IgD-negative memory B cell (primary cell): ENCODE data around the gene ERGIC1. TPM values are rescaled to one million over a fixed set of nuclear protein-coding genes. Genes with fewer than 3 reads are reported as not detected.

ENCODE experiments used
- H3K27ac Mint-ChIP-seq, 3 donors: one replicate each; pipeline ENCODE4 v1.8.0; 2020 to 2022; ENCODE audit warnings: mild to moderate bottlenecking in 3 of 3, mixed read lengths in 3 of 3, moderate library complexity in 1 of 3
- H3K27me3 Mint-ChIP-seq: one replicate; pipeline ENCODE4 v1.8.0; 2021; ENCODE audit warnings: mixed read lengths
- H3K36me3 Mint-ChIP-seq: one replicate; pipeline ENCODE4 v1.8.0; 2020; ENCODE audit warnings: mild to moderate bottlenecking, mixed read lengths
- H3K4me1 Mint-ChIP-seq, 3 donors: one replicate each; pipeline ENCODE4 v1.8.0; 2020 to 2022; ENCODE audit warnings: mixed read lengths in 3 of 3, mild to moderate bottlenecking in 1 of 3
- H3K4me3 Mint-ChIP-seq, 4 donors: one replicate each; pipeline ENCODE4 v1.8.0; 2020 to 2022; ENCODE audit warnings: mild to moderate bottlenecking in 4 of 4, mixed read lengths in 4 of 4, moderate library complexity in 3 of 4
- H3K9me3 Mint-ChIP-seq, 3 donors: one replicate each; pipeline ENCODE4 v1.8.0; 2020 to 2021; ENCODE audit warnings: mixed read lengths in 3 of 3, mild to moderate bottlenecking in 1 of 3
- polyA plus RNA-seq: library from polyadenylated mRNA; unstranded; fragments of 300-500 nt; fragmentation: Illumina TruSeq; gene quantifications from one replicate; pipeline ENCODE4 v1.2.3, GENCODE V29; 2021

ERGIC1 gene
- polyA plus RNA-seq, 1 donor from 2014 or later: 55.8 TPM

- Mint-ChIP-seq H3K4me3 (no peak overlapping the region), H3K9me3 (peaks cover 0 to 2% (median 0%) of the 10 kb centered on the region in 3 donors), H3K4me1 (peaks cover 0 to 6% (median 3%) of the 10 kb centered on the region in 3 donors), H3K27ac (no peak overlapping the region), H3K27me3 (no peaks in the 10 kb centered on the region), H3K36me3 (peaks cover 1% of the 10 kb centered on the region)
Measured at GRCh38 chr5:172795318-172795977, 38.6 kb upstream of the ERGIC1 start.

- H3K9me3 Mint-ChIP-seq: peaks cover 0 to 2% (median 0%) of the 10 kb centered on the region in 3 donors
- peaks cover 1% of the 10 kb centered on the region for H3K36me3 Mint-ChIP-seq
- H3K4me1 Mint-ChIP-seq: peaks cover 0 to 3% (median 2%) of the 10 kb centered on the region in 3 donors
- H3K27me3 Mint-ChIP-seq: no peaks in the 10 kb centered on the region
- H3K4me3 Mint-ChIP-seq: peak overlapping the region in 1 of 4 donors; percentile 45
- no peak overlapping the region for H3K27ac Mint-ChIP-seq
Measured at GRCh38 chr5:172796306-172796705, 37.7 kb upstream of the ERGIC1 start.

- H3K4me1 Mint-ChIP-seq: peaks cover 0 to 3% (median 2%) of the 10 kb centered on the region in 3 donors
- peaks cover 1% of the 10 kb centered on the region for H3K36me3 Mint-ChIP-seq
- H3K27ac Mint-ChIP-seq: no peak overlapping the region
- peaks cover 0 to 2% (median 0%) of the 10 kb centered on the region in 3 donors for H3K9me3 Mint-ChIP-seq
- no peaks in the 10 kb centered on the region for H3K27me3 Mint-ChIP-seq
- H3K4me3 Mint-ChIP-seq: peak overlapping the region in 1 of 4 donors; percentile 7
Measured at GRCh38 chr5:172797771-172798191, 36.3 kb upstream of the ERGIC1 start.

- Mint-ChIP-seq H3K27ac (no peak overlapping the region), H3K36me3 (peaks cover 1% of the 10 kb centered on the region), H3K9me3 (peaks cover 0 to 2% (median 0%) of the 10 kb centered on the region in 3 donors), H3K4me3 (no peak overlapping the region), H3K27me3 (no peaks in the 10 kb centered on the region), H3K4me1 (peaks cover 0 to 3% (median 2%) of the 10 kb centered on the region in 3 donors)
Measured at GRCh38 chr5:172798422-172799215, 35.4 kb upstream of the ERGIC1 start.

- no peak overlapping the region for H3K4me3 Mint-ChIP-seq
- H3K9me3 Mint-ChIP-seq: peaks cover 0 to 1% (median 0%) of the 10 kb centered on the region in 3 donors
- no peaks in the 10 kb centered on the region for H3K27me3 Mint-ChIP-seq
- H3K36me3 Mint-ChIP-seq: peaks cover 1% of the 10 kb centered on the region
- H3K4me1 Mint-ChIP-seq: peaks cover 0 to 3% (median 2%) of the 10 kb centered on the region in 3 donors
- no peak overlapping the region for H3K27ac Mint-ChIP-seq
Measured at GRCh38 chr5:172799416-172799815, 34.6 kb upstream of the ERGIC1 start.

GRCh38 chr5:172800088-172800551 is 33.9 kb upstream of the ERGIC1 start:
- H3K4me1 Mint-ChIP-seq: peaks cover 0 to 3% (median 3%) of the 10 kb centered on the region in 3 donors
- H3K4me3 Mint-ChIP-seq: no peak overlapping the region
- H3K27me3 Mint-ChIP-seq: no peaks in the 10 kb centered on the region
- no peak overlapping the region for H3K27ac Mint-ChIP-seq
- no peaks in the 10 kb centered on the region for H3K9me3 Mint-ChIP-seq
- H3K36me3 Mint-ChIP-seq: no peaks in the 10 kb centered on the region

- H3K4me1 Mint-ChIP-seq: peaks cover 0 to 4% (median 3%) of the 10 kb centered on the region in 3 donors
- no peaks in the 10 kb centered on the region for H3K36me3 Mint-ChIP-seq
- H3K27me3 Mint-ChIP-seq: no peaks in the 10 kb centered on the region
- no peak overlapping the region for H3K27ac Mint-ChIP-seq
- no peaks in the 10 kb centered on the region for H3K9me3 Mint-ChIP-seq
- no peak overlapping the region for H3K4me3 Mint-ChIP-seq
Measured at GRCh38 chr5:172801179-172801671, 32.8 kb upstream of the ERGIC1 start.

- Mint-ChIP-seq H3K4me3 (no peak overlapping the region), H3K27ac (no peak overlapping the region), H3K9me3 (no peaks in the 10 kb centered on the region)
Measured at GRCh38 chr5:172802112-172802511, 31.9 kb upstream of the ERGIC1 start.

GRCh38 chr5:172802567-172803176 is 31.4 kb upstream of the ERGIC1 start:
- H3K4me3 Mint-ChIP-seq: no peak overlapping the region
- H3K36me3 Mint-ChIP-seq: no peaks in the 10 kb centered on the region
- H3K9me3 Mint-ChIP-seq: no peaks in the 10 kb centered on the region
- H3K27ac Mint-ChIP-seq: no peak overlapping the region
- no peaks in the 10 kb centered on the region for H3K27me3 Mint-ChIP-seq
- peaks cover 6 to 11% (median 7%) of the 10 kb centered on the region in 3 donors for H3K4me1 Mint-ChIP-seq

More at GRCh38 chr5:172802112-172802511, 31.9 kb upstream of the ERGIC1 start:
- no peaks in the 10 kb centered on the region for H3K27me3 Mint-ChIP-seq
- no peaks in the 10 kb centered on the region for H3K36me3 Mint-ChIP-seq
- peaks cover 3 to 9% (median 7%) of the 10 kb centered on the region in 3 donors for H3K4me1 Mint-ChIP-seq

- H3K4me1 Mint-ChIP-seq: peaks cover 6 to 11% (median 7%) of the 10 kb centered on the region in 3 donors
Measured at GRCh38 chr5:172805018-172805683, 28.9 kb upstream of the ERGIC1 start.

GRCh38 chr5:172805736-172806255 is 28.3 kb upstream of the ERGIC1 start:
- H3K4me1 Mint-ChIP-seq: peaks cover 6 to 11% (median 7%) of the 10 kb centered on the region in 3 donors
- no peaks in the 10 kb centered on the region for H3K36me3 Mint-ChIP-seq
- no peaks in the 10 kb centered on the region for H3K27me3 Mint-ChIP-seq
- H3K4me3 Mint-ChIP-seq: peak overlapping the region in 1 of 4 donors; percentile 74
- no peaks in the 10 kb centered on the region for H3K9me3 Mint-ChIP-seq
- H3K27ac Mint-ChIP-seq: peak overlapping the region; percentile 27 to 54 (median 39)

More at GRCh38 chr5:172805018-172805683, 28.9 kb upstream of the ERGIC1 start:
- Mint-ChIP-seq H3K27ac (peak overlapping the region in 1 of 3 donors; percentile 27), H3K9me3 (no peaks in the 10 kb centered on the region), H3K36me3 (no peaks in the 10 kb centered on the region), H3K27me3 (no peaks in the 10 kb centered on the region), H3K4me3 (no peak overlapping the region)

GRCh38 chr5:172806897-172807672 is 27.0 kb upstream of the ERGIC1 start:
- peak overlapping the region; percentile 69 to 96 (median 89) for H3K4me3 Mint-ChIP-seq
- peak overlapping the region; percentile 83 to 99 (median 94) for H3K27ac Mint-ChIP-seq
- H3K27me3 Mint-ChIP-seq: no peaks in the 10 kb centered on the region
- H3K36me3 Mint-ChIP-seq: no peaks in the 10 kb centered on the region
- H3K9me3 Mint-ChIP-seq: no peaks in the 10 kb centered on the region
- peaks cover 6 to 11% (median 7%) of the 10 kb centered on the region in 3 donors for H3K4me1 Mint-ChIP-seq

- peaks cover 6 to 11% (median 7%) of the 10 kb centered on the region in 3 donors for H3K4me1 Mint-ChIP-seq
- H3K9me3 Mint-ChIP-seq: no peaks in the 10 kb centered on the region
- H3K27ac Mint-ChIP-seq: peak overlapping the region; percentile 83 to 99 (median 94)
- H3K36me3 Mint-ChIP-seq: no peaks in the 10 kb centered on the region
- H3K27me3 Mint-ChIP-seq: no peaks in the 10 kb centered on the region
- H3K4me3 Mint-ChIP-seq: peak overlapping the region; percentile 69 to 96 (median 89)
Measured at GRCh38 chr5:172807766-172808311, 26.2 kb upstream of the ERGIC1 start.
